MG63 (cell line): ENCODE results near the gene KIAA1549. TPM values are rescaled to one million over a fixed set of nuclear protein-coding genes. Genes with fewer than 3 reads are reported as not detected.

Experiments
- DNase-seq: peaks from one replicate; pipeline ENCODE4 v3.0.0-alpha.2; 2020
- H3K27me3 ChIP-seq: fragments of 250-450 bp; sonication (Bioruptor Pico); 2 replicates; pipeline ENCODE4 v1.5.1; 2020; ENCODE audit warnings: mild to moderate bottlenecking, moderate library complexity
- H3K36me3 ChIP-seq: fragments of 250-450 bp; sonication (Bioruptor Pico); 2 replicates; pipeline ENCODE4 v1.5.1; 2020; ENCODE audit warnings: mild to moderate bottlenecking, moderate library complexity
- H3K4me3 ChIP-seq: fragments of 250-450 bp; sonication (Bioruptor Pico); 2 replicates; pipeline ENCODE4 v1.5.1; 2020; ENCODE audit warnings: mild to moderate bottlenecking, moderate library complexity
- H3K9me3 ChIP-seq: fragments of 250-450 bp; sonication (Bioruptor Pico); 2 replicates; pipeline ENCODE4 v1.5.1; 2020; ENCODE audit warnings: mild to moderate bottlenecking, moderate library complexity
- total RNA-seq: library from RNA; depleted of rRNA; stranded (reverse); fragments of >200 nt; shearing (Covaris generic); gene quantifications from 2 replicates; pipeline ENCODE4 v1.2.3, GENCODE V29; 2014; ENCODE audit warnings: low replicate concordance

The KIAA1549 gene
- total RNA-seq, 1 experiment from 2014 or later = 1.1 TPM

- Histone ChIP-seq H3K36me3 (no peaks in the 10 kb centered on the region), H3K4me3 (no peak overlapping the region), H3K9me3 (no peaks in the 10 kb centered on the region)
These were observed 77.9 kb downstream of the KIAA1549 start for GRCh38 chr7:138903186-138903820.

GRCh38 chr7:138902161-138902560, 79.0 kb downstream of the KIAA1549 start:
- Histone ChIP-seq H3K9me3 (no peaks in the 10 kb centered on the region), H3K27me3 (no peaks in the 10 kb centered on the region), H3K4me3 (no peak overlapping the region), H3K36me3 (no peaks in the 10 kb centered on the region)
- no peak for DNase-seq

More at GRCh38 chr7:138903186-138903820, 77.9 kb downstream of the KIAA1549 start:
- H3K27me3 ChIP-seq = no peaks in the 10 kb centered on the region
- DNase-seq = no peak

GRCh38 chr7:138900035-138900828, 81.0 kb downstream of the KIAA1549 start:
- no peak for DNase-seq
- Histone ChIP-seq H3K4me3 (no peak overlapping the region), H3K36me3 (no peaks in the 10 kb centered on the region), H3K27me3 (no peaks in the 10 kb centered on the region), H3K9me3 (no peaks in the 10 kb centered on the region)

- Histone ChIP-seq H3K4me3 (no peak overlapping the region), H3K36me3 (no peaks in the 10 kb centered on the region), H3K9me3 (no peaks in the 10 kb centered on the region), H3K27me3 (no peaks in the 10 kb centered on the region)
- no peak for DNase-seq
These were observed 82.4 kb downstream of the KIAA1549 start for GRCh38 chr7:138898802-138899201.

- H3K9me3 ChIP-seq = no peaks in the 10 kb centered on the region
- DNase-seq = no peak
- H3K27me3 ChIP-seq = no peaks in the 10 kb centered on the region
- no peak overlapping the region for H3K4me3 ChIP-seq
- no peaks in the 10 kb centered on the region for H3K36me3 ChIP-seq
These were observed 82.9 kb downstream of the KIAA1549 start for GRCh38 chr7:138898255-138898654.

GRCh38 chr7:138895679-138896078, 85.5 kb downstream of the KIAA1549 start:
- Histone ChIP-seq H3K36me3 (no peaks in the 10 kb centered on the region), H3K27me3 (no peaks in the 10 kb centered on the region), H3K9me3 (no peaks in the 10 kb centered on the region), H3K4me3 (no peak overlapping the region)
- DNase-seq = no peak

GRCh38 chr7:138893258-138893657, 87.9 kb downstream of the KIAA1549 start:
- Histone ChIP-seq H3K4me3 (no peak overlapping the region), H3K36me3 (no peaks in the 10 kb centered on the region), H3K9me3 (no peaks in the 10 kb centered on the region), H3K27me3 (no peaks in the 10 kb centered on the region)
- DNase-seq = no peak

GRCh38 chr7:138892812-138893211, 88.4 kb downstream of the KIAA1549 start:
- H3K27me3 ChIP-seq = no peaks in the 10 kb centered on the region
- no peaks in the 10 kb centered on the region for H3K9me3 ChIP-seq
- no peak overlapping the region for H3K4me3 ChIP-seq
- H3K36me3 ChIP-seq = no peaks in the 10 kb centered on the region
- no peak for DNase-seq

- no peak for DNase-seq
- no peaks in the 10 kb centered on the region for H3K9me3 ChIP-seq
- H3K4me3 ChIP-seq = no peak overlapping the region
- H3K27me3 ChIP-seq = no peaks in the 10 kb centered on the region
- H3K36me3 ChIP-seq = no peaks in the 10 kb centered on the region
These were observed 89.1 kb downstream of the KIAA1549 start for GRCh38 chr7:138892006-138892630.

- Histone ChIP-seq H3K9me3 (no peaks in the 10 kb centered on the region), H3K36me3 (no peaks in the 10 kb centered on the region), H3K4me3 (no peak overlapping the region), H3K27me3 (no peaks in the 10 kb centered on the region)
- no peak for DNase-seq
These were observed 89.8 kb downstream of the KIAA1549 start for GRCh38 chr7:138891446-138891810.

GRCh38 chr7:138890499-138891445, 90.4 kb downstream of the KIAA1549 start:
- Histone ChIP-seq H3K27me3 (no peaks in the 10 kb centered on the region), H3K36me3 (no peaks in the 10 kb centered on the region), H3K9me3 (no peaks in the 10 kb centered on the region), H3K4me3 (no peak overlapping the region)
- no peak for DNase-seq

- Histone ChIP-seq H3K27me3 (no peaks in the 10 kb centered on the region), H3K9me3 (no peaks in the 10 kb centered on the region), H3K4me3 (no peak overlapping the region), H3K36me3 (no peaks in the 10 kb centered on the region)
- DNase-seq = no peak
These were observed 91.3 kb downstream of the KIAA1549 start for GRCh38 chr7:138889582-138890498.

GRCh38 chr7:138887872-138888656, 93.1 kb downstream of the KIAA1549 start:
- H3K27me3 ChIP-seq = no peaks in the 10 kb centered on the region

GRCh38 chr7:138887085-138887710, 94.0 kb downstream of the KIAA1549 start:
- Histone ChIP-seq H3K36me3 (no peaks in the 10 kb centered on the region), H3K4me3 (no peak overlapping the region), H3K27me3 (no peaks in the 10 kb centered on the region), H3K9me3 (no peaks in the 10 kb centered on the region)
- DNase-seq = no peak

More at GRCh38 chr7:138887872-138888656, 93.1 kb downstream of the KIAA1549 start:
- H3K9me3 ChIP-seq = no peaks in the 10 kb centered on the region
- no peak for DNase-seq
- no peak overlapping the region for H3K4me3 ChIP-seq
- H3K36me3 ChIP-seq = no peaks in the 10 kb centered on the region

- H3K27me3 ChIP-seq = no peaks in the 10 kb centered on the region
- no peaks in the 10 kb centered on the region for H3K9me3 ChIP-seq
- no peak for DNase-seq
- H3K36me3 ChIP-seq = no peaks in the 10 kb centered on the region
- H3K4me3 ChIP-seq = no peak overlapping the region
These were observed 94.7 kb downstream of the KIAA1549 start for GRCh38 chr7:138886501-138886917.
